Uterus (tissue), 4 donors: ENCODE data around the gene ASAP3. TPM values are rescaled to one million over a fixed set of nuclear protein-coding genes. Genes with fewer than 3 reads are reported as not detected.

Experiments
- DNase-seq, 2 donors: peaks; one replicate each; pipeline ENCODE4 v3.0.0-alpha.2; 2019 to 2020
- H3K27ac ChIP-seq, 2 donors: fragments of 200-600 bp; sonication (generic); 1 replicate in 1 of 2; 2 replicates in 1 of 2; pipeline ENCODE4 v1.5.1; 2016 to 2018
- H3K27me3 ChIP-seq, 2 donors: fragments of 200-600 bp; sonication (generic); one replicate each; pipeline ENCODE4 v1.5.1; 2018 to 2019; ENCODE audit warnings: control low read depth in 1 of 2
- H3K36me3 ChIP-seq, 2 donors: fragments of 200-600 bp; sonication (generic); one replicate each; pipeline ENCODE4 v1.5.1; 2019; ENCODE audit warnings: control low read depth in 1 of 2
- H3K4me1 ChIP-seq, 2 donors: fragments of 200-600 bp; sonication (generic); one replicate each; pipeline ENCODE4 v1.5.1; 2018 to 2019; ENCODE audit warnings: control low read depth in 1 of 2
- H3K4me3 ChIP-seq, 2 donors: fragments of 200-600 bp; sonication (generic); 1 replicate in 1 of 2; 2 replicates in 1 of 2; pipeline ENCODE4 v1.5.1; 2018 to 2019; ENCODE audit warnings: mild to moderate bottlenecking in 1 of 2
- H3K9me3 ChIP-seq, 2 donors: fragments of 200-600 bp; sonication (generic); one replicate each; pipeline ENCODE4 v1.5.1; 2019; ENCODE audit warnings: control low read depth in 1 of 2
- POLR2A ChIP-seq, 2 donors: fragments of 450-650 bp; IDR thresholded peaks; one replicate each; pipeline ENCODE4 v1.6.1; 2016; ENCODE audit warnings: antibody characterized with exemption in 2 of 2, mild to moderate bottlenecking in 1 of 2, moderate library complexity in 1 of 2
- intact Hi-C: fragments of 100-400 bp; cut with DNase I; formaldehyde crosslinking; loops from one replicate; pipeline ENCODE4 v1.15.1; 2023; ENCODE audit warnings: low total_unique reads
- total RNA-seq, 4 donors: library from RNA; depleted of rRNA in 3 of 4; stranded (reverse); fragments of >200 nt in 3 of 4; gene quantifications; one replicate each; pipeline versions ENCODE4 v1.1.0 to v1.2.4, GENCODE V29; 2014 to 2023
- TF ChIP-seq, protein P1 (sequence below), 4 experiments: fragments of 200-600 bp in 2 of 4; fragments of 450-650 bp in 2 of 4; sonication (generic) in 2 of 4; IDR thresholded peaks; one replicate each; pipeline ENCODE4 v1.5.1; 2016 to 2019; ENCODE audit warnings: antibody characterized with exemption in 4 of 4, mild to moderate bottlenecking in 2 of 4, moderate library complexity in 1 of 4
- donor health status: DM: yes; HTN: yes; CAD: no.

The ASAP3 gene
- total RNA-seq, 4 donors from 2014 or later: 48.4 to 87.7 (median 68.2) TPM

- TF ChIP-seq POLR2A (IDR thresholded peaks at IDR 0.05): no peak
- TF ChIP-seq, protein P1, sequence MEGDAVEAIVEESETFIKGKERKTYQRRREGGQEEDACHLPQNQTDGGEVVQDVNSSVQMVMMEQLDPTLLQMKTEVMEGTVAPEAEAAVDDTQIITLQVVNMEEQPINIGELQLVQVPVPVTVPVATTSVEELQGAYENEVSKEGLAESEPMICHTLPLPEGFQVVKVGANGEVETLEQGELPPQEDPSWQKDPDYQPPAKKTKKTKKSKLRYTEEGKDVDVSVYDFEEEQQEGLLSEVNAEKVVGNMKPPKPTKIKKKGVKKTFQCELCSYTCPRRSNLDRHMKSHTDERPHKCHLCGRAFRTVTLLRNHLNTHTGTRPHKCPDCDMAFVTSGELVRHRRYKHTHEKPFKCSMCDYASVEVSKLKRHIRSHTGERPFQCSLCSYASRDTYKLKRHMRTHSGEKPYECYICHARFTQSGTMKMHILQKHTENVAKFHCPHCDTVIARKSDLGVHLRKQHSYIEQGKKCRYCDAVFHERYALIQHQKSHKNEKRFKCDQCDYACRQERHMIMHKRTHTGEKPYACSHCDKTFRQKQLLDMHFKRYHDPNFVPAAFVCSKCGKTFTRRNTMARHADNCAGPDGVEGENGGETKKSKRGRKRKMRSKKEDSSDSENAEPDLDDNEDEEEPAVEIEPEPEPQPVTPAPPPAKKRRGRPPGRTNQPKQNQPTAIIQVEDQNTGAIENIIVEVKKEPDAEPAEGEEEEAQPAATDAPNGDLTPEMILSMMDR (IDR thresholded peaks at IDR 0.05): no peak
- H3K4me1 ChIP-seq: no peaks in the 10 kb centered on the region
- intact Hi-C loops: loop anchor here (5.0 kb wide), 1 partner anchor 58 kb away; the partner anchor contains the start of gene TCEA3
- H3K9me3 ChIP-seq: no peaks in the 10 kb centered on the region
- no peak for DNase-seq
- no peak overlapping the region for H3K4me3 ChIP-seq
- H3K27me3 ChIP-seq: no peaks in the 10 kb centered on the region
- no peak overlapping the region for H3K27ac ChIP-seq
- no peaks in the 10 kb centered on the region for H3K36me3 ChIP-seq
Measured at GRCh38 chr1:23480187-23481025, 3.6 kb downstream of the ASAP3 start.

GRCh38 chr1:23479666-23479941 lies 4.4 kb downstream of the ASAP3 start:
- H3K27me3 ChIP-seq: no peaks in the 10 kb centered on the region
- H3K36me3 ChIP-seq: no peaks in the 10 kb centered on the region
- no peak overlapping the region for H3K4me3 ChIP-seq
- H3K27ac ChIP-seq: peak overlapping the region in 1 of 2 donors; percentile 33
- no peak for DNase-seq
- no peak for TF ChIP-seq POLR2A (IDR thresholded peaks at IDR 0.05)
- TF ChIP-seq, protein P1 (IDR thresholded peaks at IDR 0.05): no peak
- H3K4me1 ChIP-seq: no peaks in the 10 kb centered on the region
- no peaks in the 10 kb centered on the region for H3K9me3 ChIP-seq
- intact Hi-C loops: no loop called here

- Histone ChIP-seq H3K4me3 (no peak overlapping the region), H3K27ac (peak overlapping the region; percentile 25 to 33), H3K36me3 (no peaks in the 10 kb centered on the region), H3K4me1 (no peaks in the 10 kb centered on the region), H3K9me3 (no peaks in the 10 kb centered on the region), H3K27me3 (no peaks in the 10 kb centered on the region)
- intact Hi-C loops: no loop called here
- TF ChIP-seq POLR2A (IDR thresholded peaks at IDR 0.05): no peak
- TF ChIP-seq, protein P1 (IDR thresholded peaks at IDR 0.05): no peak
- DNase-seq: peak; percentile 58 to 78
Measured at GRCh38 chr1:23478896-23479665, 4.9 kb downstream of the ASAP3 start.

DNA sequence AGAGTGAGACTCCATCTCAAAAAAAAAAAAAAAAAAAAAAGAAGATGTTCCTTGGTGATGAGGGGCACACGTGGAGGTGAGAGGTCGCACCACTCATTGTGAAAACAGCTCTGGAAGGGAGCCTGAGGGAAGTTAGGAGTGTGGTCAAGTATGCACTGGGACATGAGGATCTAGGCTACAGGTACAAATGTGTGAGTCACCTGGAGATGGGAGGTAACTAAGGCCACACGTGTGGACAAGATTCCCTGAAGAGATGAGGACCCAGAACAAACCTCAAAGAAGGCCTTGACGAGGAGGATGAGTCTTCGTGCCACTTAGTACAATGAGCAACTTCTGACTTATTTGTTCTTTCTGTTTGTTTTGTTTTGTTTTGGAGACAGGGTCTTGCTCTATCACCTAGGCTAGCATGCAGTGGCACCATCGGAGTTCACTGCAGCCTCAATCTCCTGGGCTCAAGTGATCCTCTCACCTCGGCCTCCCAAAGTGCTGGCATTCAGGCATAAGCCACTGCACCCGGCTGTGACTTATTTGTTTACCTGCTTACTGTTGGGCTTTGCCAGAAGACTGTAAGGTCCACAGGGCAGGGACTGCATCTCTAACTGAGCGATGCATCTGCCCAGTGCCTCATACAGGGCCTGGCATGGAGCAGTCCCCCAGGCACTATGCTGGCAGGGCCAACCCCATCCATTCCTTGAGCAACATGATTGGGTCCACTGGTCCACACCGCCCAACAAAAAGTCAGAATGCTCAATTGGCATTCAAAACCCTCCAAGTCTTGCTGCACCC lies 6.4 kb downstream of the ASAP3 start:
- Histone ChIP-seq H3K4me3 (no peak overlapping the region), H3K36me3 (no peaks in the 10 kb centered on the region), H3K27ac (no peak overlapping the region), H3K9me3 (no peaks in the 10 kb centered on the region), H3K27me3 (no peaks in the 10 kb centered on the region), H3K4me1 (no peaks in the 10 kb centered on the region)
- DNase-seq: no peak
- no peak for TF ChIP-seq POLR2A (IDR thresholded peaks at IDR 0.05)
- TF ChIP-seq, protein P1 (IDR thresholded peaks at IDR 0.05): no peak
- intact Hi-C loops: no loop called here
